Left lung (tissue), 10 donors: Measurements from ENCODE around the gene PLA1A. TPM values are rescaled to one million over a fixed set of nuclear protein-coding genes. Genes with fewer than 3 reads are reported as not detected.

Source experiments
- ATAC-seq: fragments of 200-7000 bp; cut with Tn5 transposase; one replicate; pipeline ENCODE4 v1.9.1; 2020; ENCODE audit warnings: moderate library complexity
- DNase-seq, 4 donors: peaks; one replicate each; pipeline ENCODE4 v3.0.0-alpha.2; 2013 to 2020
- H3K27ac ChIP-seq, 2 donors: fragments of 200-600 bp; sonication (generic) in 1 of 2; one replicate each; pipeline versions ENCODE4 v1.5.0 to v1.8.0; 2020 to 2021
- H3K27me3 ChIP-seq, 2 donors: fragments of 200-600 bp; sonication (generic) in 1 of 2; one replicate each; pipeline versions ENCODE4 v1.5.0 to v1.8.0; 2020 to 2021
- H3K36me3 ChIP-seq, 2 donors: fragments of 200-600 bp; sonication (generic) in 1 of 2; one replicate each; pipeline versions ENCODE4 v1.5.0 to v1.8.0; 2020 to 2021
- H3K4me1 ChIP-seq, 2 donors: fragments of 200-600 bp; one replicate each; pipeline ENCODE4 v1.8.0; 2021
- H3K4me3 ChIP-seq, 2 donors: fragments of 200-600 bp; sonication (generic) in 1 of 2; one replicate each; pipeline versions ENCODE4 v1.5.0 to v1.8.0; 2020 to 2021; ENCODE audit warnings: mild to moderate bottlenecking in 1 of 2
- H3K9me3 ChIP-seq, 2 donors: fragments of 200-600 bp; sonication (generic) in 1 of 2; one replicate each; pipeline versions ENCODE4 v1.5.0 to v1.8.0; 2020 to 2021
- intact Hi-C, 2 donors: fragments of 100-400 bp; cut with DNase I; formaldehyde crosslinking; loops; one replicate each; pipeline versions ENCODE4 v1.11.2 to v1.14.2; 2022
- polyA plus RNA-seq, 6 donors: library from polyadenylated mRNA; unstranded; fragments of 120-200 nt; gene quantifications; one replicate each; pipeline ENCODE4 v1.2.1, GENCODE V29; 2013; ENCODE audit not compliant: insufficient read length in 6 of 6
- total RNA-seq, 2 donors: library from RNA; stranded (reverse); fragmentation: NEBNext Ultra II Directional; extraction: Animal tissue kit (Norgen Biotek cat#: 25700); gene quantifications; one replicate each; pipeline ENCODE4 v1.2.1, GENCODE V29; 2021
- TF ChIP-seq, protein P1 (sequence below), 2 donors: fragments of 200-600 bp; sonication (generic) in 1 of 2; IDR thresholded peaks; one replicate each; pipeline versions ENCODE4 v1.5.0 to v1.8.0; 2021; ENCODE audit warnings: antibody characterized with exemption in 2 of 2
- donor health status: DM: no; HTN: yes; CAD: no.
- donor health status: DM: no; HTN: no; CAD: no.

Gene PLA1A
- total and polyA plus RNA-seq, 8 donors = 0.70 to 14.5 (median 0.99) TPM

DNA sequence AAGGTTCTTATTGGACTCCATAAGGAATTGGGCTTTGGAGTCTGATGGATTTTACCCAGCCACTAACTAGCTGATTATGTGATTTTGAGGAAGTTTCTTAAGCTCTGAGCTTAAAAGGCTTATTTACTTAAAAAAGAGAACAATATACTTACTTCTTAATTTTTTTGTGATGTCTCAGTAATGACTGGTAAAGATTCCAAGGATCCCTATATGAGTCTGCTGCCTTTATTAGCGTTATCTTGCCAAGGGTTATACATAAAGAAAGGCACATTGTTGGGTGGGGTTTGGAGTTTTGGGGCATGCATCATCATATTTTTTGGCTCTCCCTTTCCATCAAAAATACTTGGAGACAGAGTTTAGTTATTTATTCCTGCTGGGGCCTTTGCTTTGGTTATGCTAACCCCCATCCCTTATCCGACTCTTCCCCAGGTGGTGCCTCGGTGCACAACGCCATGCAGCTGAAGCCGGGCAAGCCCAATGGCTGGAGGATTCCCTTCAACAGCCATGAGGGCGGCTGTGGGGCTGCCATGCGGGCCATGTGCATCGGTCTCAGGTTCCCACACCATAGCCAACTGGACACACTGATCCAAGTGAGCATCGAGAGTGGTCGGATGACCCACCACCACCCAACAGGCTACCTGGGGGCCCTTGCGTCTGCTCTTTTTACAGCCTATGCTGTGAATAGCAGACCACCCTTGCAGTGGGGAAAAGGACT lies 11.7 kb upstream of the PLA1A start:
- ATAC-seq = no peak
- TF ChIP-seq, protein P1, sequence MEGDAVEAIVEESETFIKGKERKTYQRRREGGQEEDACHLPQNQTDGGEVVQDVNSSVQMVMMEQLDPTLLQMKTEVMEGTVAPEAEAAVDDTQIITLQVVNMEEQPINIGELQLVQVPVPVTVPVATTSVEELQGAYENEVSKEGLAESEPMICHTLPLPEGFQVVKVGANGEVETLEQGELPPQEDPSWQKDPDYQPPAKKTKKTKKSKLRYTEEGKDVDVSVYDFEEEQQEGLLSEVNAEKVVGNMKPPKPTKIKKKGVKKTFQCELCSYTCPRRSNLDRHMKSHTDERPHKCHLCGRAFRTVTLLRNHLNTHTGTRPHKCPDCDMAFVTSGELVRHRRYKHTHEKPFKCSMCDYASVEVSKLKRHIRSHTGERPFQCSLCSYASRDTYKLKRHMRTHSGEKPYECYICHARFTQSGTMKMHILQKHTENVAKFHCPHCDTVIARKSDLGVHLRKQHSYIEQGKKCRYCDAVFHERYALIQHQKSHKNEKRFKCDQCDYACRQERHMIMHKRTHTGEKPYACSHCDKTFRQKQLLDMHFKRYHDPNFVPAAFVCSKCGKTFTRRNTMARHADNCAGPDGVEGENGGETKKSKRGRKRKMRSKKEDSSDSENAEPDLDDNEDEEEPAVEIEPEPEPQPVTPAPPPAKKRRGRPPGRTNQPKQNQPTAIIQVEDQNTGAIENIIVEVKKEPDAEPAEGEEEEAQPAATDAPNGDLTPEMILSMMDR (IDR thresholded peaks at IDR 0.05) = no peak
- H3K27ac ChIP-seq = peak overlapping the region in 1 of 2 donors; percentile 62

DNA sequence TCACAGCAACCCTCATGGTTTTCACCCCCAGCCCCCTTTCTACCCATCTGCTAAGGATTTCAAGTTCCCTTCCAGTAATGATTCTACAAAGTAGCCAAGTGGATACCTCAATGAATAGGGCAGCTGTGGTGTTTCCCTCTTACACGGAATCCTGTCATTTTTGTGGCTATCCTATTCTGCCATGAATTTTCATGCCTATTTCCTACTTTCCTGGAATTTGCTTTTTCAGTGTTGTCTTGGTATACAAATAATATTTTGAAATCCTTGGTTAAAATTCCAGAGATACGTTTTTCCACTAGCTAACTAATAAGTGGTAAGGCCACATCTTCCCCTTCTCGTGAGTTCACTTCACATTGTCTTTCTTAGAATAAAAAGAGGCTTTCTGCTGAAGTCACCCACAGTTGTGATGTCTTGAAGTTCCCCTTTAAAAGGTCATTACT lies 10.9 kb upstream of the PLA1A start:
- H3K4me3 ChIP-seq = no peak overlapping the region
- H3K36me3 ChIP-seq = peaks cover 0 to 24% of the 10 kb centered on the region in 2 donors
- DNase-seq (no peak), ATAC-seq (peak; percentile 27)
- intact Hi-C loops = no loop called here
- H3K4me1 ChIP-seq = peaks cover 0 to 50% of the 10 kb centered on the region in 2 donors
- H3K9me3 ChIP-seq = no peaks in the 10 kb centered on the region
- TF ChIP-seq, protein P1 (IDR thresholded peaks at IDR 0.05) = no peak
- H3K27ac ChIP-seq = peak overlapping the region in 1 of 2 donors; percentile 62
- no peaks in the 10 kb centered on the region for H3K27me3 ChIP-seq

More for the DNA sequence above, 11.7 kb upstream of the PLA1A start:
- no peak for DNase-seq
- Histone ChIP-seq H3K4me3 (no peak overlapping the region), H3K27me3 (no peaks in the 10 kb centered on the region), H3K9me3 (no peaks in the 10 kb centered on the region), H3K4me1 (peaks cover 0 to 57% of the 10 kb centered on the region in 2 donors), H3K36me3 (peaks cover 0 to 24% of the 10 kb centered on the region in 2 donors)
- intact Hi-C loops = no loop called here

DNA sequence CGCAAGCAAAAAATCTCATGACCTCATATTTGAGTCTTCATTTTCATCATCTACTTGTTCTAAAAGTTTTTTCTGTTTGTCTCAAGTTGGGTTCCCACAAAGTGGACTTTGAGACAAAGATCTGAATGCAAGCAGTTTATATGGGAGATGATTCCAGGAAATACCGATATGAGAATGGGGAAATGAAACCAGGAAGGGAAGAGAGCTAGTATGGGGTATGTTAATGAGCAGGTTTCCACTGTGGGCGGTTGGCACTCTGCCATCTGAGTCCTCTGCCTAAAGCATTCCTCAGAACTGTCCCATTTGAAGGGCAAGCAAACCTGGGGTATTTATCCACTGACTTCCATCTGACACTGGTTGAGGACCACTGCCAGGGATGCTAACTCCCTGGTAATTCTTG lies 9.6 kb upstream of the PLA1A start:
- DNase-seq = peak in 1 of 4 donors; percentile 82
- Histone ChIP-seq H3K4me1 (peaks cover 0 to 44% of the 10 kb centered on the region in 2 donors), H3K27ac (peak overlapping the region in 1 of 2 donors; percentile 62), H3K36me3 (peaks cover 0 to 24% of the 10 kb centered on the region in 2 donors), H3K27me3 (no peaks in the 10 kb centered on the region), H3K4me3 (no peak overlapping the region), H3K9me3 (no peaks in the 10 kb centered on the region)
- TF ChIP-seq, protein P1 (IDR thresholded peaks at IDR 0.05) = no peak
- intact Hi-C loops = no loop called here
- peak; percentile 58 for ATAC-seq

DNA sequence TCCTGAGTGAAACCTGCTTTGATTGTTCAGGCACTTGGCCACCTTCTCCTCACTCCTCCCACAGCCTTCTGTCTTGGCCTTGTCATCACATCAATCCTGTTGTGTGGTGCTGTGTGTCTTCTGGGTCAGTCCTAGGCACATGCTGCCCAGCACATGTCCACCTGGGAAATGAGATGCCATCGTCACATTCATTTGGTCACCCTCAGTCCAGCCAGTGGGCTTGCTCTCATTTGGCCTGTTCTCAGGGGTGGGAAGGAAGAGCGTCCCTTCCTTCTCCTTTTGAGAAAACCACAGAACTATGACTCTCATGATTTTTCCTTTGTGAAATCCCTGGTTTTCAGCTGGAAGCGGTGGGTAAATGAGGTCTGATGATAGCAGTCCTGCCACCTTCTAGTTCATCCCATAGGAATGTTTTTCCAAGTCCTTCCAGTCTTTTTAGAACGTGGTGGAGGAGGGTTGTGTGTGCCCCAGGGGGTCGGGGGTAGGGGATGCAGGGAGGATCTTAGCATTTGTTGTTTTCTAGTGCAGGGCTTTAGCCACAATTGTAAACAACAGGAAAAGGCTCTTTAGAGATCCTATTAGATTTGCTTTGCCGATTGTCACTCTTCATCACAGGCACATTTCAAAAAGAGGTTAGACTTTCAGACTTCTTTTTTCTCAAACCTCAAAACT lies 8.4 kb upstream of the PLA1A start:
- Histone ChIP-seq H3K4me1 (peaks cover 0 to 44% of the 10 kb centered on the region in 2 donors), H3K27me3 (no peaks in the 10 kb centered on the region), H3K36me3 (peaks cover 0 to 22% of the 10 kb centered on the region in 2 donors), H3K9me3 (no peaks in the 10 kb centered on the region), H3K4me3 (no peak overlapping the region), H3K27ac (no peak overlapping the region)
- TF ChIP-seq, protein P1 (IDR thresholded peaks at IDR 0.05) = no peak
- intact Hi-C loops = no loop called here
- DNase-seq (peak in 1 of 4 donors; percentile 44), ATAC-seq (peak; percentile 60)

DNA sequence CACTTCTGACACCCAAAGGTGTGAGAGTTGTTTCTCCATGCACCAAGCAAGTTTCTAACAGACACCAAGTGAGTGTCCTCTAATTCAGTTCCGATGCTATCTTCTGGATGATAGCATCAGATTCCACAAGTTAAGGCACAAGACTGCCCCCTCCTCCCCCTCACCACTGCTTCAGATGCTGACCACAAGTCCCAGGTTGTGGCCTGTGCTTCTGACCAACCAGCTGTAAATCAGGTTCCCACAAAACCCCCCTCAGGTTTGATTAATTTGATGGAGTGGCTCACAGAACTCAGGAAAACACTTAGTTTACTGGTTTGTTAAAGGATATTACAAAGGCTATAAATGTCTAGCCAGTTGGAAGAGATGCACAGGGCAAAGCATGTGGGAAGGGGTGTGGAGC lies 7.0 kb upstream of the PLA1A start:
- ATAC-seq = no peak
- intact Hi-C loops = loop anchor here in 1 of 2 donors (10.0 kb wide), 1 partner anchor 84 kb away; the partner anchor contains the start of gene COX17

More for the DNA sequence above, 7.0 kb upstream of the PLA1A start:
- Histone ChIP-seq H3K36me3 (peaks cover 0 to 12% of the 10 kb centered on the region in 2 donors), H3K4me1 (peaks cover 0 to 40% of the 10 kb centered on the region in 2 donors), H3K9me3 (no peaks in the 10 kb centered on the region), H3K4me3 (no peak overlapping the region), H3K27ac (no peak overlapping the region), H3K27me3 (no peaks in the 10 kb centered on the region)
- TF ChIP-seq, protein P1 (IDR thresholded peaks at IDR 0.05) = no peak
- DNase-seq = no peak
